ENCODE measurements around the gene RGS6. TPM values are rescaled to one million over a fixed set of nuclear protein-coding genes. Genes with fewer than 3 reads are reported as not detected.

RGS6 gene
- total RNA-seq, 2 experiments from 2014 or later: not detected

DNA sequence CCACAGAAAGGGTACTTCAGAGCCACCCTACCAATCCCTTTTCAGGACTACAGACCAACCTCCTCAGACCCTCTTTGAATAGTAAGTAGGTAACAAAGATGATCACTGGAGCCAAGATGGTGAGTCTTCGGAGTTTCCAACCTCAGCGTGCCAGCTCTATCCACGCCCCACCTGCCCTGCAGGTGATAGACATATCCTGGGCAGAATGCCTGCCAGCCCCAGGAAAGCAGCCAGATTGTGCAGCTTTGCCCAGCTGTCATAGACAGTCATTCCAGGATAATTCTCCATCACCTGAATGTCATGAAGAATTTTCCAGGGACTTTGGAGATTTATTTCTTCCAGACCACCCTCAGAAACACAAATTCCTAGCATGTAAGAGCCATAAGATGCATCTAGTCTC, 434.4 kb downstream of the RGS6 start:
- no peaks in the 10 kb centered on the region for H3K36me3 ChIP-seq (ENCODE audit: insufficient read depth, low read length)
- no peak for DNase-seq (ENCODE audit: low spot score)

GRCh38 chr14:72369106-72369505, 436.9 kb downstream of the RGS6 start:
- Histone ChIP-seq H3K36me3 (ENCODE audit: insufficient read depth, low read length) (no peaks in the 10 kb centered on the region), H3K27ac (ENCODE audit: low read depth, low read length, poor library complexity, severe bottlenecking) (no peak overlapping the region), H3K4me1 (ENCODE audit: insufficient read depth, low read length, poor library complexity, severe bottlenecking) (no peaks in the 10 kb centered on the region), H3K4me3 (ENCODE audit: low read depth, low read length, poor library complexity, severe bottlenecking) (no peak overlapping the region), H3K79me2 (ENCODE audit: insufficient read depth, low read depth, low read length) (no peaks in the 10 kb centered on the region), H4K20me1 (ENCODE audit: insufficient read depth, low read length) (no peaks in the 10 kb centered on the region), H3K4me2 (ENCODE audit: low read length) (no peak overlapping the region), H3K9me3 (ENCODE audit: low read length) (no peaks in the 10 kb centered on the region), H3K9me2 (ENCODE audit: insufficient read depth, low read length) (no peaks in the 10 kb centered on the region), H2AFZ (ENCODE audit: low read length) (no peak overlapping the region)
- ChIA-PET CTCF (ENCODE audit: unreplicated experiment) (no interaction called here), POLR2A (no interaction called here)
- DNase-seq (ENCODE audit: low spot score): no peak
- no peak for TF ChIP-seq EZH2phosphoT487 (IDR thresholded peaks at IDR 0.05; ENCODE audit: borderline replicate concordance, low read depth, low read length)
- TF ChIP-seq, protein P1, sequence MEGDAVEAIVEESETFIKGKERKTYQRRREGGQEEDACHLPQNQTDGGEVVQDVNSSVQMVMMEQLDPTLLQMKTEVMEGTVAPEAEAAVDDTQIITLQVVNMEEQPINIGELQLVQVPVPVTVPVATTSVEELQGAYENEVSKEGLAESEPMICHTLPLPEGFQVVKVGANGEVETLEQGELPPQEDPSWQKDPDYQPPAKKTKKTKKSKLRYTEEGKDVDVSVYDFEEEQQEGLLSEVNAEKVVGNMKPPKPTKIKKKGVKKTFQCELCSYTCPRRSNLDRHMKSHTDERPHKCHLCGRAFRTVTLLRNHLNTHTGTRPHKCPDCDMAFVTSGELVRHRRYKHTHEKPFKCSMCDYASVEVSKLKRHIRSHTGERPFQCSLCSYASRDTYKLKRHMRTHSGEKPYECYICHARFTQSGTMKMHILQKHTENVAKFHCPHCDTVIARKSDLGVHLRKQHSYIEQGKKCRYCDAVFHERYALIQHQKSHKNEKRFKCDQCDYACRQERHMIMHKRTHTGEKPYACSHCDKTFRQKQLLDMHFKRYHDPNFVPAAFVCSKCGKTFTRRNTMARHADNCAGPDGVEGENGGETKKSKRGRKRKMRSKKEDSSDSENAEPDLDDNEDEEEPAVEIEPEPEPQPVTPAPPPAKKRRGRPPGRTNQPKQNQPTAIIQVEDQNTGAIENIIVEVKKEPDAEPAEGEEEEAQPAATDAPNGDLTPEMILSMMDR (conservative IDR thresholded peaks at IDR 0.05; ENCODE audit: low read length): no peak
- BruUV-seq (replicated peaks): no TSS peak
- intact Hi-C loops (cut with micrococcal nuclease; ENCODE audit: unreplicated experiment): no loop called here

More for the DNA sequence above, 434.4 kb downstream of the RGS6 start:
- Histone ChIP-seq H3K4me1 (ENCODE audit: insufficient read depth, low read length, poor library complexity, severe bottlenecking) (no peaks in the 10 kb centered on the region), H3K27ac (ENCODE audit: low read depth, low read length, poor library complexity, severe bottlenecking) (no peak overlapping the region), H2AFZ (ENCODE audit: low read length) (no peak overlapping the region), H3K9me2 (ENCODE audit: insufficient read depth, low read length) (no peaks in the 10 kb centered on the region), H4K20me1 (ENCODE audit: insufficient read depth, low read length) (no peaks in the 10 kb centered on the region), H3K9me3 (ENCODE audit: low read length) (no peaks in the 10 kb centered on the region), H3K4me2 (ENCODE audit: low read length) (no peak overlapping the region), H3K4me3 (ENCODE audit: low read depth, low read length, poor library complexity, severe bottlenecking) (no peak overlapping the region), H3K79me2 (ENCODE audit: insufficient read depth, low read depth, low read length) (no peaks in the 10 kb centered on the region)
- POLR2A ChIA-PET: no interaction called here
- intact Hi-C loops (cut with micrococcal nuclease; ENCODE audit: unreplicated experiment): no loop called here
- no TSS peak for BruUV-seq (replicated peaks)
- CTCF ChIA-PET (ENCODE audit: unreplicated experiment): no interaction called here
- TF ChIP-seq, protein P1 (conservative IDR thresholded peaks at IDR 0.05; ENCODE audit: low read length): no peak
- no peak for TF ChIP-seq EZH2phosphoT487 (IDR thresholded peaks at IDR 0.05; ENCODE audit: borderline replicate concordance, low read depth, low read length)

DNA sequence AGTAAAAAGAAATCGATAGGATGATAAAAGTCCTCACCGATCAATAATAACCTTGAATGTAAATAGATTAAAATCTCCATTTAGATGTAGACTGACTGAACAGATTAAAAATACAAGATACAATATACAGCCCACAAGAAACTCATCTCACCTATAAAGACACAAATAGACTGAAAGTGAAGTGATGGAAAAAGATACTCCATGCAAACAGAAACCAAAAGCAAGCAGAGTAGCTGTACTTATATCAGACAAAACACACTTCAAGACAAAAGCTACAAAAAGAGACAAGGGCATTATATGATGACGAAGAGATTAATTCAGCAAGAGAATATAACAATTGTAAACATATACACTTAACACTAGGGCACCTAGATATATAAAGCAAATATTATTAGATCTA, 444.8 kb downstream of the RGS6 start:
- Histone ChIP-seq H3K9me2 (ENCODE audit: insufficient read depth, low read length) (no peaks in the 10 kb centered on the region), H2AFZ (ENCODE audit: low read length) (no peak overlapping the region), H3K9me3 (ENCODE audit: low read length) (no peaks in the 10 kb centered on the region), H3K4me1 (ENCODE audit: insufficient read depth, low read length, poor library complexity, severe bottlenecking) (no peaks in the 10 kb centered on the region), H3K36me3 (ENCODE audit: insufficient read depth, low read length) (no peaks in the 10 kb centered on the region), H3K4me3 (ENCODE audit: low read depth, low read length, poor library complexity, severe bottlenecking) (no peak overlapping the region), H3K79me2 (ENCODE audit: insufficient read depth, low read depth, low read length) (no peaks in the 10 kb centered on the region), H3K4me2 (ENCODE audit: low read length) (no peak overlapping the region), H3K27ac (ENCODE audit: low read depth, low read length, poor library complexity, severe bottlenecking) (no peak overlapping the region), H4K20me1 (ENCODE audit: insufficient read depth, low read length) (no peaks in the 10 kb centered on the region)
- ChIA-PET CTCF (ENCODE audit: unreplicated experiment) (no interaction called here), POLR2A (no interaction called here)
- BruUV-seq (replicated peaks): no TSS peak
- no peak for TF ChIP-seq EZH2phosphoT487 (IDR thresholded peaks at IDR 0.05; ENCODE audit: borderline replicate concordance, low read depth, low read length)
- TF ChIP-seq, protein P1 (conservative IDR thresholded peaks at IDR 0.05; ENCODE audit: low read length): no peak
- intact Hi-C loops (cut with micrococcal nuclease; ENCODE audit: unreplicated experiment): no loop called here
- no peak for DNase-seq (ENCODE audit: low spot score)

Measured in OCI-LY7 (cell line).